Neural progenitor cell (in vitro differentiated cells): ENCODE results near the gene ARHGEF40.

Experiments
- EZH2phosphoT487 ChIP-seq: fragments of 200-600 bp; sonication (generic); IDR thresholded peaks from 2 replicates; pipeline ENCODE4 v1.6.1; 2017; ENCODE audit warnings: antibody characterized with exemption
- TF ChIP-seq, protein P1 (sequence below): fragments of 200-600 bp; sonication (generic); IDR thresholded peaks from 2 replicates; pipeline ENCODE4 v1.5.1; 2017; ENCODE audit warnings: antibody characterized with exemption, mild to moderate bottlenecking

DNA sequence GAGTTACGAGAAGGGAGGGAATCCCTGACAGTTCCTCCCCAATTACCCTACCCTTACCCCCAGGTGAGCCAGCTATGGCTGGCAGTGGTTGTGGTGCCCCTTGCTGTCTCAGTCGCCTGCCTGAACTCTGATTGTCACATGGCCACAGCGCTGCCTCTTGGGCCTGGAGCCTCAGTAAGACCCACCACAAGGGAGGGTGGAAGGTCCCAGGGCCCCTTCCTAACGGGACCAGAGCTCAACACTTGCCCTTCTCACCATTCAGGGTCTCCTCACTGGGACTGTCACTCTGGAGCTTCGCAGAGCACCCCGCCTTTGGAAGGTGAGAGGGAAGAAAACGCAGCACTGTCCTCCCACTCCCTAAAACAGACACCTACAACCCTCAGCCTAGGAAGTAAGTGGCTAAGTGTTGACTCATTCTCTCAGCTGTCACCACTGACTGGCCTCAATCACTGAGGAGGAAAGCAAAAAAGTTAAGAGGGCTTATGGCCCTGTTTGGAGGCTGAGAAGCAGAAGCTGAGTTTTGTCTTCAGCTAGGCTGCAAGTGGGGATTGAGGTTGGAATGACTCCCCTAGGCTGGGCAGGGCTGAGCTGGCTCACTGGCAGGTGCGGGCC lies 31.8 kb downstream of the ARHGEF40 start:
- TF ChIP-seq, protein P1, sequence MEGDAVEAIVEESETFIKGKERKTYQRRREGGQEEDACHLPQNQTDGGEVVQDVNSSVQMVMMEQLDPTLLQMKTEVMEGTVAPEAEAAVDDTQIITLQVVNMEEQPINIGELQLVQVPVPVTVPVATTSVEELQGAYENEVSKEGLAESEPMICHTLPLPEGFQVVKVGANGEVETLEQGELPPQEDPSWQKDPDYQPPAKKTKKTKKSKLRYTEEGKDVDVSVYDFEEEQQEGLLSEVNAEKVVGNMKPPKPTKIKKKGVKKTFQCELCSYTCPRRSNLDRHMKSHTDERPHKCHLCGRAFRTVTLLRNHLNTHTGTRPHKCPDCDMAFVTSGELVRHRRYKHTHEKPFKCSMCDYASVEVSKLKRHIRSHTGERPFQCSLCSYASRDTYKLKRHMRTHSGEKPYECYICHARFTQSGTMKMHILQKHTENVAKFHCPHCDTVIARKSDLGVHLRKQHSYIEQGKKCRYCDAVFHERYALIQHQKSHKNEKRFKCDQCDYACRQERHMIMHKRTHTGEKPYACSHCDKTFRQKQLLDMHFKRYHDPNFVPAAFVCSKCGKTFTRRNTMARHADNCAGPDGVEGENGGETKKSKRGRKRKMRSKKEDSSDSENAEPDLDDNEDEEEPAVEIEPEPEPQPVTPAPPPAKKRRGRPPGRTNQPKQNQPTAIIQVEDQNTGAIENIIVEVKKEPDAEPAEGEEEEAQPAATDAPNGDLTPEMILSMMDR, result no peak
- no peak for TF ChIP-seq EZH2phosphoT487
